C4-2B (cell line): ENCODE results near the gene KCNC4.

ENCODE experiments used
- H3K27ac ChIP-seq: fragments of 450-650 bp; 2 replicates; pipeline ENCODE4 v1.5.1; 2017
- CTCF ChIP-seq: fragments of 450-650 bp; conservative IDR thresholded peaks from 2 replicates; pipeline ENCODE4 v1.5.1; 2017; ENCODE audit warnings: mild to moderate bottlenecking
- ZFX ChIP-seq: fragments of 450-650 bp; IDR thresholded peaks from 2 replicates; pipeline ENCODE4 v1.6.1; 2017

The KCNC4 gene

DNA sequence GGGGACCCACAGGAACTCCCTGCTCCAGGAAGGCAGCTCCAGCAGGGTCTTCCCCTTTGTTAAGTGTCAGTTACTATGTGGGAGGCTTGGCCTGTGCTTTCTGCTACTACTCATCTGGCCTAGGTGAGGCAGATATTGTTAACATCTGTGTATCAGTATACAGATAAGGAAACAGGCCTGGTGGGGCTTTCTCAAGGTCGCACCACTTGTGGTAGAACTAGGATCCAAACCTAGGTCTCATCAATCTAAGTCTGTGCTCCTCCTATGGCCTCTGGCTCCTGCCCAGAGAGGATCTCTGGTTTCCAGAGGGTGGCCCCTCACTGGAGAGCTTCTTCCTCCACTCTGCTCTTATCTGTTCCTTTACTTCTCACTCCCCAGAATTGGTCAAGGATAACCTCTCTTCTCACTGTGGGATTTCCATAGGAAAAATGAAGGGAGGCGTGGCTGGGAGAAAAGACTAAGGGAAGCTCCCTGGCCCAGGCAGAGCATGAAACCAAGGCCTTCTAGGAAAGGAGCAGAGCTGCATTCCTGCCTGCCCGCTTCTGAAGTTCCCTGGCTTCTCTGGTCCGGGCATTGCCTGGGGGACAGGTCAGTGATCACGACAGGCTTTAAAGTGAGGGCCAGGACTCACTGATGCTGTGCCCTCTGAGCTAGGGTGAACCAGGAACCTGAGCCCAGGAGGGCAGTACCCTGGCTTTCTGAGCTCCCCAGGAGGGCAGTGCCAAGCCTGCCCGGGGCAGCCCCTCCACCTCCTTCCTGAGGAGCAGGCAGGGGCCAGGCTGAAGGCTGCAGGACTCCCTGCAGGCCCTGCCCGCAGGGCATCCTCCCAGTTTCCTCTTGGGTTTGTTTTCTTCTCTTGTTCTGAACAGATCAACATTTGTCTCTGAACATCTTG is 5.8 kb downstream of the KCNC4 start:
- no peak overlapping the region for H3K27ac ChIP-seq

GRCh38 chr1:110216844-110217444 is 6.8 kb downstream of the KCNC4 start:
- H3K27ac ChIP-seq = no peak overlapping the region
- TF ChIP-seq CTCF (no peak), ZFX (no peak)

More for the DNA sequence above, 5.8 kb downstream of the KCNC4 start:
- TF ChIP-seq ZFX (no peak), CTCF (no peak)

DNA sequence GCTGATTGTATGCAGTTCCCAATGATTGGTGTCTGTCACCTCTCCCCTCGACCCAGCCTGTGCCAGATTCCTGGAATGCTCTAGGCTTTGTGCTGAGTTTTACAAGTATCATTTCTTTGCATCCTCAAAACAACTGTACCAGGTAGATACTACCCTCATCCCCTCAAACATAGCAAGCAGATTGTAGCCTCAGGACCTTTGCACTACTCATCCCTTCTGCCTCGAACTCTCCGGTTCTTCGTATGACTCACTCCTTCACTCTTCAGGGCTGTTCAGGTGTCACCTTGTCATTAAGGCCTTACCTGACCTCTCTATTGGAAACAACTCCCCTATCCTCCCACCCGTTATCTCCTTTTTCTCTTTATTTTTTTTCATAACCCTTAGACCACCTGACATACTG is 8.0 kb downstream of the KCNC4 start:
- no peak overlapping the region for H3K27ac ChIP-seq
- TF ChIP-seq ZFX = no peak
- no peak for TF ChIP-seq CTCF

- TF ChIP-seq CTCF (no peak), ZFX (no peak)
- H3K27ac ChIP-seq = no peak overlapping the region
These were observed 8.6 kb downstream of the KCNC4 start for GRCh38 chr1:110218739-110219138.

GRCh38 chr1:110220324-110220723 is 10.2 kb downstream of the KCNC4 start:
- no peak overlapping the region for H3K27ac ChIP-seq
- TF ChIP-seq ZFX (no peak), CTCF (no peak)

- no peak overlapping the region for H3K27ac ChIP-seq
- TF ChIP-seq ZFX = no peak
- no peak for TF ChIP-seq CTCF
These were observed 11.0 kb downstream of the KCNC4 start for GRCh38 chr1:110221119-110221518.

DNA sequence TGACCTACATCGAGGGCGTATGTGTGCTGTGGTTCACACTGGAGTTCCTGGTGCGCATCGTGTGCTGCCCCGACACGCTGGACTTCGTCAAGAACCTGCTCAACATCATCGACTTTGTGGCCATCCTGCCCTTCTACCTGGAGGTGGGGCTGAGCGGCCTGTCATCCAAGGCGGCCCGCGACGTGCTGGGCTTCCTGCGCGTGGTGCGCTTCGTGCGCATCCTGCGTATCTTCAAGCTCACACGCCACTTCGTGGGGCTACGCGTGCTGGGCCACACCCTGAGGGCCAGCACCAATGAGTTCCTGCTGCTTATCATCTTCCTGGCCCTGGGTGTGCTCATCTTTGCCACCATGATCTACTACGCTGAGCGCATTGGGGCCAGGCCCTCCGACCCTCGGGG is 13.0 kb downstream of the KCNC4 start:
- TF ChIP-seq ZFX (no peak), CTCF (no peak)
- no peak overlapping the region for H3K27ac ChIP-seq
